T-helper 1 cell treated with Interleukin-12 subunit alpha and Interleukin-12 subunit beta and Interleukin-4 antibody, amounts not matched to agents 30 μg/mL and 1 μg/mL, for 36 hours (primary cell): ENCODE data around the gene FER.

Source experiments
- H3K27ac Mint-ChIP-seq: one replicate; pipeline ENCODE4 v1.8.0; 2021; ENCODE audit warnings: mild to moderate bottlenecking, mixed read lengths
- H3K27me3 Mint-ChIP-seq: one replicate; pipeline ENCODE4 v1.8.0; 2021; ENCODE audit warnings: low read depth, mixed read lengths
- H3K36me3 Mint-ChIP-seq: one replicate; pipeline ENCODE4 v1.8.0; 2021; ENCODE audit warnings: low read depth, mixed read lengths
- H3K4me1 Mint-ChIP-seq: one replicate; pipeline ENCODE4 v1.8.0; 2021; ENCODE audit warnings: low read depth, mixed read lengths
- H3K4me3 Mint-ChIP-seq: one replicate; pipeline ENCODE4 v1.8.0; 2021; ENCODE audit warnings: mild to moderate bottlenecking, moderate library complexity, mixed read lengths
- H3K9me3 Mint-ChIP-seq: one replicate; pipeline ENCODE4 v1.8.0; 2021; ENCODE audit warnings: mixed read lengths

FER gene

DNA sequence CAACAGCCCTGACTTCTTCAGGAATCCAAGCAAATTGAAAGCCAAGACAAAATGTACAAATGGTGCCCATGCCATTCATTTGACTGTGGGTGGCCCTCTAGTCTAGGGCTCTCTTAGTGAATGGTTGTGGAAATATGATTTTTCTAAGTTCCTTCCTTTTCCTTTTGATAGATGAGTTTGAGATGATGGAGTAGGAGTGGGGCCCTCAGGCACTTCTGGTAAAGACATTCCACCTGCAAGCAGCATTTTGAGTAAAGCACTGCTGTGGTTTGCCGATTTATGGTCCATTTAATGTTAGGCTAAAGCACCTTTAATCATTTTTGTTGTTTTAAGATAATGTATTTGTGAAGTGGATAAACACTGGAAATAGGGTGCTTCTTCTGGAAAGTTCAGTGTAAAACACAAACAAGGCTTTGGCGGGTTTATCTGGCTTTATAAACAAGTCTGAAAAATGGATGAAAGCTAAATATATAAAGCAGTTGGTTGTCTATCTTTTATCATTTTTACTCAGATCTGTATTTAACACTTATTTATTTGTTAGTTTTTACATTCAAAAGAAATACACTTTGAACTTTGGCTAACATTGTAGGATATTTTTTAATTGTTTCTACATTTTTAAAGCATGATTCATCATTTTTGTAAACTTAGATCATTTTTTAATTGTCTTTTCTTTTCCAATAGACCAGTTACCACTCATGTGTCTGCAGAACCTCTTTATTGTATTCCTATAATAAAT, 448.6 kb downstream of the FER start:
- no peak overlapping the region for H3K27ac Mint-ChIP-seq
- peaks cover 6% of the 10 kb centered on the region for H3K4me1 Mint-ChIP-seq
- no peaks in the 10 kb centered on the region for H3K9me3 Mint-ChIP-seq
- no peaks in the 10 kb centered on the region for H3K36me3 Mint-ChIP-seq
- H3K4me3 Mint-ChIP-seq, result no peak overlapping the region
- H3K27me3 Mint-ChIP-seq, result peaks cover 5% of the 10 kb centered on the region

DNA sequence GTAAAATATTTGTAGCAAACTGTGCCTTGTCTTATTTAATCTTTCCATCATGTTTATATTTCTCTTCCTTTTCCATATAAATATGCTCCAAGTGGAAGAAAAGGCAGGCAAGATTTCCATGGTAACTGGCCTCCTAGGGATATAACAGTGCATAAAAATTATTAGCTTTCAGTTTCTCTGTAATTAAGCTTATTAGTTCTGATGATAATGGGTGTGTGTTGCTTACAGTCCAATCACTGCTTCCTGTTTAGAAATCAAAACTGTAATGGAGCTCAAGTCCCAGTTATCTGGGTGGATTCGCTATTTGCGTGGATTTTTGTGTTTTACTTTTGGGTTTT, 449.1 kb downstream of the FER start:
- Mint-ChIP-seq H3K4me3 (no peak overlapping the region), H3K4me1 (peaks cover 4% of the 10 kb centered on the region), H3K9me3 (no peaks in the 10 kb centered on the region), H3K27ac (no peak overlapping the region), H3K27me3 (peaks cover 5% of the 10 kb centered on the region), H3K36me3 (no peaks in the 10 kb centered on the region)

DNA sequence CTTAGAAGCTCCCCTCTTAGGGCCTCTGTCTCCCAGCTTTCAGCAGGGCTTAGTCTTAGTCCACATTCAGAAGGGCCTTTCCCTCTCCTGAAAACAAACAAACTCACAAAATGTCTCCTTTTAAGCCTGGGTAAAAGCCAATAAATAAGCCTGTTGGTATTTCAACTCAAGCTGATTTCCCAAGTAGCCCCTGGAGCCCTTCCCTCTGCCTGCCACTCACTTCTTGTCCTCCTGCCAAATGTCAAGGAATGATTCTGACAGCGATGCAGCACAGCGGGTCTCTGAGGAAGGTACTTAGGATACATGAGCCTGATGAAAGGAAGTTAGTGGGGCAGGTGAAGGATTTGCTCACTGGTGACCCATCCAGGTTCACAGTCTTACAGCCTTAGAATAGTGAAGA, 451.6 kb downstream of the FER start:
- Mint-ChIP-seq H3K9me3 (no peaks in the 10 kb centered on the region), H3K36me3 (no peaks in the 10 kb centered on the region), H3K4me3 (no peak overlapping the region), H3K27ac (no peak overlapping the region), H3K4me1 (no peaks in the 10 kb centered on the region), H3K27me3 (peaks cover 5% of the 10 kb centered on the region)

DNA sequence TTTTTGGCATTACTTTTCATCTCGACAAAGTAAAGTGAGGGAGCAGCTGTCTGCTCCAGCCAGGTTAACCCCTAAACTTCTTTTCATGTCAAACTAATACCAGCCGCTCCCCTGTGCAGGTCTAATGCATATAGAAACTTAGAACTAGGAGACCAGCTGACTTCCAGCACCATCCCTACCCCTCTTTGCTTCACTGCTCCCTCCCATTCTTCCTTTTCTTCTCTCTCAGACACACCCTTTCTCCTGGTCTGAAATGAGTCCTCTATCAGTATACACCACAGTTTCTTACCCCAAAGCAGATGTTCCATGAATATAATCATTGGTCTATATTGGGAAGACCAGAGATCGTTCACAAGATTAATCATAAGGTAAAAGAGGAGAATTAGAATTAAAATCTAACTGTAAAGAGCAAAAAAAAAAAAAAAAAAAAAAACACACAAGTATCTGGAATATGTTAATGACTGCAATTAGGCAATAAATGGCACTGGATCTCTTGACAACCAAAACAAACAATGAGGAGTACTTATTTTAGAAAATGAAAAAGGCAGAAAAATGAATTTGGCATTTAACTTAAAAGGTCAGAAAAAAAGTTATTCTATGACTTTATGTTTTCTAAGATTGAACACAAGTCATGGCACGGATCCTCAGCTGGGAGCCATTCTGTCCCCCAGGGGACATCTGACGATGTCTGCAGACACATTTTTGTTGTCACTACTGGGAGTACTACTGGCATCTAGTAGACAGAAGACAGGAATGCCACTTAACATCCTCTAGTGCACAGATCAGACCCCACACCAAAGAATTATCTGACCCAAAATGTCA, 452.3 kb downstream of the FER start:
- Mint-ChIP-seq H3K4me3 (no peak overlapping the region), H3K27ac (no peak overlapping the region), H3K4me1 (no peaks in the 10 kb centered on the region)

DNA sequence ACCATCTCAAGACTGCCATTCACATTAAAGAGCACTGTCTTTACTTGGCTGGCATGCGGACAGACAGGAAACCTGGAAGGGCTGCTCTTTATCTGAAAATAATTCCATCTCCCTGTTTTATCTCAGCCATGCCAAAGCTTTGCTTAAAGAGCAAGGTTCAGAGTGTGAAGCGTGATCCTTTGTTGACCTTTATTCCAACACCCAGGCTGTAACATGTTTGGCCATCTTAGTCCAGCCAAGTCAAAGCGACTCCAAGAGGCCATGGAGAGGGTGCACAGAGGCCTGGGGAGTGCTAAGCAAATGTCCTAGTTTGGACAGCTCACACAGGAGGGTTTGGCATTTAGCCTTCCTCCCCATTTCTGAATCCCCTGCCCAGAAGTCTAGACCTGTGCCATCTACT, 467.3 kb downstream of the FER start:
- H3K9me3 Mint-ChIP-seq, result peaks cover 3% of the 10 kb centered on the region
- no peak overlapping the region for H3K4me3 Mint-ChIP-seq
- no peak overlapping the region for H3K27ac Mint-ChIP-seq
- H3K27me3 Mint-ChIP-seq, result no peaks in the 10 kb centered on the region
- no peaks in the 10 kb centered on the region for H3K4me1 Mint-ChIP-seq
- H3K36me3 Mint-ChIP-seq, result no peaks in the 10 kb centered on the region

More for the DNA sequence above, 452.3 kb downstream of the FER start:
- Mint-ChIP-seq H3K36me3 (no peaks in the 10 kb centered on the region), H3K9me3 (peaks cover 3% of the 10 kb centered on the region), H3K27me3 (peaks cover 5% of the 10 kb centered on the region)

DNA sequence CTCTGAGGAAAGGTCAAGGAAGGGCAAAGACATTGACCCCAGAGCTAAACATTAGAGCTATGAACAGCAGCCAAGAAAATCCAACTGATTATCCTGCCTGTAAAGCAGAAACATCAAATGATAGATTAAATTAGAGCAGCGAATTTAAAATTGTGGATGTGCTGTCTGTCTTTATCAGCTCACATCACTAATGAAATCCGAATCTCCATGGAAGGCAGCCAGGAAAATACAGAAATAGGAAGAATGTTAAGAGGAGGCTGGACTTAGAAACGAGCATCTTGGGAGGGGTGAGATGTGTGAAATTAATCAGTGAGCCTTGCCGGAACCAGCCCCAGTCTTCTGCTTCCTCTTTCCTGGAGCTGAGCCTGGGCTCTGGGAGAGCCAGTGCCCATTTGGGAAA, 471.1 kb downstream of the FER start:
- H3K27me3 Mint-ChIP-seq, result no peaks in the 10 kb centered on the region
- peaks cover 3% of the 10 kb centered on the region for H3K9me3 Mint-ChIP-seq
- no peak overlapping the region for H3K27ac Mint-ChIP-seq
- no peaks in the 10 kb centered on the region for H3K4me1 Mint-ChIP-seq
- no peaks in the 10 kb centered on the region for H3K36me3 Mint-ChIP-seq
- H3K4me3 Mint-ChIP-seq, result no peak overlapping the region

DNA sequence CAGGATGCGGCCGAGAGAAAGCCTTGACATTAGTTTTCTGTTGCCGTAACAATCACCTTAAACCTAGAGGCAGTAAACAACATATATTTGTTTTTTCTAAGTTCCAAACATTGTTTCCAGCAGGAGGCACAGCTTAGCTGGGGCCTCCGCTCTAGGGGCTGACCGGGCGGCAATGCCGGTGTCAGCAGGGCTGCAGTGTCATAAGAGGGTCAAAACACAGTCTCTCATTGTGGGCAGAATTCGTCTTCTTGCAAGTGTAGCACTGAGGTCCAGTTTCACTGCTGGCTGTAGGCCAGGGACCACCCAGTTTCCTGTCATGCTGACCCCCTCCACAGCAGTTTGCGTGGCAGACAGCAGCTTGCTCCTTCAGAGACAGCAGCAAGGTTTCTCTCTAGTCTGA, 475.8 kb downstream of the FER start:
- H3K27ac Mint-ChIP-seq, result no peak overlapping the region
- H3K9me3 Mint-ChIP-seq, result peaks cover 3% of the 10 kb centered on the region
- no peaks in the 10 kb centered on the region for H3K36me3 Mint-ChIP-seq
- no peak overlapping the region for H3K4me3 Mint-ChIP-seq
- H3K4me1 Mint-ChIP-seq, result no peaks in the 10 kb centered on the region
- H3K27me3 Mint-ChIP-seq, result no peaks in the 10 kb centered on the region

DNA sequence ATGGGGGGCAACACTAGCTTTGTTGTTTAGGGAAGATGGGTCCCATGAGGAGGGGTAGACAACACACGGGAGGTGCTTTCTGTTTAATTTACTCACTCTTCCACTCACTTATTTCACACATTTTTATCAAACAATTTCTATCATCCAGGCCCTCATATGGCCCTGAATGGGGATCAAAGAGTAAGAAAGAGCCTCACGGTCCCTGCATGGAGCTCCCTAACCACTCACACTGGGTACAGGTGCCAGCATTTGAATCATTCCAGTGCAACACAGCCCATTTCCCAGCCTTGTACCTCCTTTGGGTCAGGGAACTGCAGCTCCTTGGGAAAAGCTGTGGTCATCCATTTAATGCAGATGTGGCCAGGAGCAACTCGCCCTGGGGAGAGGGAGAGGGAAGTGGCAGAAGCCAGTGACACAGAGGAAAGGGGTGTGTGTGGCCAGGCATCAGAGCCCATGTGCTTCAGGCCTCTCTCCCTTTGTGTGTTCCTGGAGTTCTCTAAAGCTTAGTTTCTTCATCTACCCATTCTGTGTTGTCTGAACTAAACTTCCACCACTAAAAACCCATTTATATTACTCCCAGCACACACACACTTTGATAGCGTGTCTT, 476.7 kb downstream of the FER start:
- H3K9me3 Mint-ChIP-seq, result no peaks in the 10 kb centered on the region
- H3K4me3 Mint-ChIP-seq, result no peak overlapping the region
- no peaks in the 10 kb centered on the region for H3K27me3 Mint-ChIP-seq
- no peaks in the 10 kb centered on the region for H3K4me1 Mint-ChIP-seq
- no peak overlapping the region for H3K27ac Mint-ChIP-seq
- no peaks in the 10 kb centered on the region for H3K36me3 Mint-ChIP-seq

DNA sequence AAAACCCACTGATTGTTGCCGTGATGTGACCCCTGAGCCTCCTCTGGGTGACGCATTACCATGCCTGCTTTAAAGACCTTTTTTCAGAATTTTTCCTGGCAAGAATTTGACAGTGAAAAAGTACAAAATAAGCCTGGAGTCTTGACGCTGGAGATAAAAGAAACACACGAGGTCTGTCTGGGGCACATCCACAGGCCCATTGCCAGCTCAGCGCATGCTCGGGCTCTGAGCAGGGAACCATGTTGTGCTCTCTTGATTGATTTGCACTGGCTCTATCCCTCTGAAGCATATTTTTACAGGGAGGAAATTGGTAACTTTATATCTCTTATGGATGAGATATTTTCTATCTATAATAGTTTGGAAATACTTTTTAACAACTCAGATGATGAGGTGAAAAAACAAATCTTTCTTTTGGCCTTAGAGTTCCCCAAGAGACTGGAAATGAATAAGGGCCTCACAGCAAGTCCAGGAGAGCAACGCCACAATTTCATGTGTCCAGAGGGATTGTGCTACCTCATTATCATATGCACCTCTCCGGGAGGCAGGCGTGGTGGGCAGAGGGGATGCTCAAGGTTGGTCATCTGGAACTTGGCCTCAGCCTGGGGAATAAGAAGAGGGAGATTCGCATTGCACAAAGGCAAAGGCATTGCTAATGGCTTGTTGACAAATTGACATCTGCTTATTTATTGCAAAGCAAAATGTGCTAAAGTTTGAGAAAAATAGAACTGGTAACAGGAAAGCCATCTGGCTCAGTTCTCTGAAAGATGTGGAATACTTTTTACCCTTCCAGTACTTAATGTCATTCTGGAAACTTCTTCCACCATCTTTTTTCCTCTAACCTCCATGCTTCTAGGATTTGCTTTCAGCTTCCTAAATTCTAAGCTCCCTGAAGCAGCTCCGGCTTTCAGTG, 478.3 kb downstream of the FER start:
- Mint-ChIP-seq H3K4me3 (no peak overlapping the region), H3K36me3 (no peaks in the 10 kb centered on the region), H3K4me1 (no peaks in the 10 kb centered on the region), H3K27me3 (no peaks in the 10 kb centered on the region), H3K27ac (no peak overlapping the region), H3K9me3 (no peaks in the 10 kb centered on the region)

DNA sequence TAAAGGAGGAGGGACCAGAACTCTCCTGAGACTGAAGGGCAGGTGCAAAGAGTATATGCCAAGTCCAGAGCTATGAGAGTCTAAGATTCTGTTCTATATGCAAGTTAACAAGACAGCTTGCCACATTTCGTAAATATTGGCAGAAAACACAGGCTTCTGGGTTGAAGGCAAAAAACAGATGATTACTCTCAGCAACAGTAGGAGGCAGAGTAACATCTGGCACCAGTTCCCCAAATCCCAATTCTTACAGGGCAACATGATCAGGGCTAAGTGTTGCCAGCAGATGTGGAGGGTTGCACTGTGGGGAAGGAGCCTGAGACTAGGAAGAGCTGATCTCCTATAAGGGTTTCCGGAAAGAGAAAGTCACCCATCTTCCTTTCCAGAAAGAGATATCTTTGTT, 482.7 kb downstream of the FER start:
- Mint-ChIP-seq H3K27ac (no peak overlapping the region), H3K27me3 (no peaks in the 10 kb centered on the region), H3K36me3 (no peaks in the 10 kb centered on the region), H3K4me1 (no peaks in the 10 kb centered on the region), H3K9me3 (peaks cover 5% of the 10 kb centered on the region), H3K4me3 (no peak overlapping the region)

DNA sequence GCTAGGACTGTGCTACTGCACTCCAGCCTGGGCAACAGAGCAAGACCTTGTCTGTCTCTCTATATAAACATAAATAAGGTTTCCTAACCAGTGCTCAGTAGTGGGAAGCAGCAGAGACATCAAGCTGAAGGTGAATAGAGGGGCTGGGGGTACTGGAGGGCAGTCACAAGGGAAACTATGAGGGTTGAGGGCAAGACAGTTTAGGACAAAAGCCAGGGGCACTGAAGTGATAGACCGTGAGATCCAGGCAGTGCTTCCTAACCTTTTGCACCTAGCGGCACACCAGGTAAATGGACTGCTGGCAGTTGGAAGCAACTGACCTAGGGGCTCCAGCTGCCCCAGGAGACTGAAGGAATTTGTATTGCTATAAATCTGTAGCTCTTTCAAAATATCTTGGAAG, 483.6 kb downstream of the FER start:
- Mint-ChIP-seq H3K27ac (no peak overlapping the region), H3K36me3 (no peaks in the 10 kb centered on the region)

DNA sequence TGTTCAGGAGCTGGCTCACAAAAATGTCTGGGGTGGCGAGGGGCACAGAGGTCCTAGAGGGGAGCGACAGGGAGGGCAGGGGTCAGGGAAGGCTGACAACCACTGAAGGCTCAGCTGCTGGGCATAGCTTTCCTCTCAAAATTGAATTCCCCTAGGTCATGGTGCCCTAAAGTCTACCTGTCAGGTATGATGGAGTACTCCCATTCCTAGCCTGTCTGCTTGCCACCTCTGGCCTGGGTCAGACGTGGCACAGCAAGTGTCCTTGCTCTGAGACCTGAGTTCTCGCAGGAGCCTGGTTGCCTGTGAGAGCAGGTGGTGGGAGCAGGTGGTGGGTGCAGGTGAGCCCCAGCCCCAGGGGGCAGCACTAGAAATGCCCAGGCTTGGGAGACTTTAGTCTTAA, 486.7 kb downstream of the FER start:
- H3K36me3 Mint-ChIP-seq, result no peaks in the 10 kb centered on the region
- no peak overlapping the region for H3K4me3 Mint-ChIP-seq
- H3K27me3 Mint-ChIP-seq, result no peaks in the 10 kb centered on the region
- no peaks in the 10 kb centered on the region for H3K4me1 Mint-ChIP-seq
- no peak overlapping the region for H3K27ac Mint-ChIP-seq
- peaks cover 13% of the 10 kb centered on the region for H3K9me3 Mint-ChIP-seq

More for the DNA sequence above, 483.6 kb downstream of the FER start:
- Mint-ChIP-seq H3K27me3 (no peaks in the 10 kb centered on the region), H3K4me3 (no peak overlapping the region), H3K4me1 (no peaks in the 10 kb centered on the region), H3K9me3 (peaks cover 11% of the 10 kb centered on the region)

DNA sequence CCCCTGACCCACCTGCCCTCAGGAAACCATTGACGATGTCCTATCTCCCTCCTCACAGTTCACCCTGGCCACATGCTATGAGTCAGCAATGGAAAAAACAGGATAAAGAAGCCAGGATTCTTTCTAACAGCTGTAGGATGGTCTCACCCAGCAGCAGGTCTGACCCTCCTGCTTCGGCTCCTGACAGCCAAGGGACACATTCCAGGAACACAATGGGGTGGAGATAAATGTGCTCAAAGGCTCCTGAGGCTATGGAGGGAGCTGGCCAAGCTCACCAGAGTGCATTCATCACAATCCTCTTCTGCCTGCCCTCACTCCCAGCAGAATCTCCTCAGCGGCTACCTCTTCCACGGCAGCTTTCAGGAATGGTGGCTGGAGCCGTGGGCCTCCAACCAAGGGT, 491.8 kb downstream of the FER start:
- H3K27ac Mint-ChIP-seq, result no peak overlapping the region
- no peaks in the 10 kb centered on the region for H3K36me3 Mint-ChIP-seq
- no peak overlapping the region for H3K4me3 Mint-ChIP-seq
- H3K27me3 Mint-ChIP-seq, result no peaks in the 10 kb centered on the region
- H3K4me1 Mint-ChIP-seq, result no peaks in the 10 kb centered on the region
- H3K9me3 Mint-ChIP-seq, result peaks cover 13% of the 10 kb centered on the region

DNA sequence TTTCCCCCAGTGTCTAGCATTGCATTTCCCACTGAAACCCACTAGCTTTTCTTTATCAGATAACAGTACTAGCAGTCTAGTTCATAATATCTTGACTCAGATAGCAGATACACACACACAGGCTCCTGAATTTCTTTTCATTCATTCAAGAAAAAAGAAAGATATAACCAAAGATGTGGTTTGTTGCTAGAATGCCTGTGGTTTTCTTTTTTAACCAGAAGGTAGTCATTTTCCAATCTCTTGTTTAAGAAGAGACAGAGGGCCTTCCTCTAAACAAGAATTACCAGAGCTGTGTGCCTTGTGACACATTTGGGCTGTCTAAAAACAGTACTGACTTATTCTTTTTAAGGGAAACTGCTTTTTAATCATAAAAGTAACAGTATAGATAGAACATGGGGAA, 494.8 kb downstream of the FER start:
- peaks cover 2% of the 10 kb centered on the region for H3K36me3 Mint-ChIP-seq
- H3K4me3 Mint-ChIP-seq, result no peak overlapping the region
- no peaks in the 10 kb centered on the region for H3K4me1 Mint-ChIP-seq
- no peak overlapping the region for H3K27ac Mint-ChIP-seq
- H3K27me3 Mint-ChIP-seq, result no peaks in the 10 kb centered on the region
- peaks cover 19% of the 10 kb centered on the region for H3K9me3 Mint-ChIP-seq
